ENCODE results near the gene LRRC1. TPM values are rescaled to one million over a fixed set of nuclear protein-coding genes. Genes with fewer than 3 reads are reported as not detected.
A peak's percentile ranks its signal among the peaks of the same experiment; 100 is the strongest.

The LRRC1 gene
- total and polyA plus RNA-seq, 9 donors, result 6.4 to 11.7 (median 8.0) TPM

DNA sequence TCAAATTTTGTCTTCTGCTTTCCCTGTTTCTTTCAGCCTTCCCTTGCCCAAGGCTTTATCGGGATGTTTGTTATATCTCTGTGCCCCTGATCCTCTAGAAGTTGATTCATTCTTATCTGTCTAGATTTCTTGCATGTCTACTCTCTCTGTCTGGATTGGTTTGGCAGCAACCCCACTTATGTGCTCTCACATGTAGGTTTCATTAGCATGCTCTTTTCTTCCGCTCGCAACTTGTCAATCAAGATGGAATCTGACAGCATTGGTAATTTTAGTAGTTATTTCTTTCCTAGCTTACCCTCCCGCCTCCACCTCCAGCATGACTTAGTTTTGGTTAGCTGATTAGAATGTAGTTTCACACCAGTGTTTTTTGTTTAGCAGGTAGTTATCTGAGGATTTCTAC lies 39.3 kb downstream of the LRRC1 start:
- H3K9me3 ChIP-seq (replicated peaks; ENCODE audit: control insufficient read depth, low read depth, low read length), result no peaks in the 10 kb centered on the region
- H3K4me3 ChIP-seq (ENCODE audit: low read length), result no peak overlapping the region
- 100% methylated on average over 1 of the region's 4 CpGs for WGBS (ENCODE audit: insufficient coverage)
- H3K4me1 ChIP-seq (ENCODE audit: control insufficient read depth, insufficient read depth, low read length), result no peaks in the 10 kb centered on the region
- H3K36me3 ChIP-seq (ENCODE audit: control insufficient read depth, insufficient read depth, low read length), result no peaks in the 10 kb centered on the region
- H3K27ac ChIP-seq (ENCODE audit: low read length), result no peak overlapping the region
- H3K27me3 ChIP-seq (ENCODE audit: control insufficient read depth, insufficient read depth, low read length), result no peaks in the 10 kb centered on the region
- no peak for DNase-seq

DNA sequence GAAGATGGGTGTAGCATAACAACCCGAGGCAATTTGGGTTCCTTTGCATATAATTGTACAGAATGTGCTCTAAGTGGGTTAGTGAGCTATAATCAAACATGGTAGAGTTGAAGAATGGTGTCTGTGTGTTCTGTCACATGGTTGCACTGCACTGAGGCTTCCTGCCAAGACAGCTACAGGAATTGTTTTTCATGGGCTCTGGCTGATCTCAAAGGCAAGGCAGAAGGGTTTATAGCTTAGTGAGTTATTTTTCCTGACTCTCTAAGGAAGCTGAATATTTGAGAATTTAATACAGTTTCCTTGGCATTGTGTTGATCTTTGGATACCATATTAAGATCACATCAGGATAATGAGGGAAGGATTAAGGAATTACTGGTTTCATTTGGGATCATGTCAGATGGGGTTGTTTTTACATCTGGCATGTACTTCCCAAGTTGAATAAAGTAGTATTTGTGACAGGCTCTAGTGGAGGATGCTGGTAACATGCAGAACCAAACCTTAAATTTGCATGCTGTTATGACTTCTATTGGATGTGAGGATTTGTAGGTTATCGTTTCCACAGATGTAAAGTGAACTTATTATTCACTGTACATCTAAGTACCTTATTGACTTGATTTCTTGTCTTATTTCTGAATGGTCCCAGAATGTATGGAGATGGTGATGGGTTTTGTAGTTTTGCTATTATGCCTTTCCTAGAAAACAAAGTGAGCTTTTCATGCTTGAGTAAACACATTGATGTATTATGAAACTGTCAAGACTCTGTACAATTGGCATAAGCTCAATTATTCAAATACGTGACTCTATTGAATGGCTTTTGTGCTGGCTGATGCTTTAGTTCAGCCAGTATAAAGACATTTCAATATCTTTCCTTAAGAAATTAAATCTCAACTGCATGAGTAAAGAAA lies 43.3 kb downstream of the LRRC1 start:
- WGBS (ENCODE audit: insufficient coverage), result 73% methylated on average over 1 of the region's 3 CpGs
- H3K4me1 ChIP-seq (ENCODE audit: control insufficient read depth, insufficient read depth, low read length), result no peaks in the 10 kb centered on the region
- no peak overlapping the region for H3K4me3 ChIP-seq (ENCODE audit: low read length)
- DNase-seq, result peak; percentile 37
- H3K36me3 ChIP-seq (ENCODE audit: control insufficient read depth, insufficient read depth, low read length), result peaks cover 5% of the 10 kb centered on the region
- H3K27ac ChIP-seq (ENCODE audit: low read length), result no peak overlapping the region
- H3K9me3 ChIP-seq (replicated peaks; ENCODE audit: control insufficient read depth, low read depth, low read length), result peaks cover 10% of the 10 kb centered on the region
- no peaks in the 10 kb centered on the region for H3K27me3 ChIP-seq (ENCODE audit: control insufficient read depth, insufficient read depth, low read length)

DNA sequence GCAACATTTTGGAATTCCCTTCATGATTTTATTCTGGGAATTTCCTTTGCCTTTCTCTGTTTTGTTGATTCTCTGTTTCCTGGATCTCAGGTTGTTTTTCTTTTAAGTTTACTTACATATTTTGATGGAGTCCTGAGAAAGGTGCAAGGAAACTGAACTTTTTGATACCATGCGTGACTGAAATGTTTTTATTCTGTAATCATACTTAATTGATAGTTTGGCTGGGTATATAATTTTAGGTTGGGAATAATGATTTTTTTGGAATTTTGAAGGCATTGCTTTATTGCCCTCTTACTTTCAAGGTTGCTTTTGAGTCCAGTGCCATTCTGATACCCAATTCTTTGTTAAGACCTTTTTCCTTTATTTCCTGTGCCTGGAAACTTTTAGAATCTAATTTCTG lies 45.2 kb downstream of the LRRC1 start:
- H3K4me1 ChIP-seq (ENCODE audit: control insufficient read depth, insufficient read depth, low read length), result no peaks in the 10 kb centered on the region
- H3K27ac ChIP-seq (ENCODE audit: low read length), result no peak overlapping the region

DNA sequence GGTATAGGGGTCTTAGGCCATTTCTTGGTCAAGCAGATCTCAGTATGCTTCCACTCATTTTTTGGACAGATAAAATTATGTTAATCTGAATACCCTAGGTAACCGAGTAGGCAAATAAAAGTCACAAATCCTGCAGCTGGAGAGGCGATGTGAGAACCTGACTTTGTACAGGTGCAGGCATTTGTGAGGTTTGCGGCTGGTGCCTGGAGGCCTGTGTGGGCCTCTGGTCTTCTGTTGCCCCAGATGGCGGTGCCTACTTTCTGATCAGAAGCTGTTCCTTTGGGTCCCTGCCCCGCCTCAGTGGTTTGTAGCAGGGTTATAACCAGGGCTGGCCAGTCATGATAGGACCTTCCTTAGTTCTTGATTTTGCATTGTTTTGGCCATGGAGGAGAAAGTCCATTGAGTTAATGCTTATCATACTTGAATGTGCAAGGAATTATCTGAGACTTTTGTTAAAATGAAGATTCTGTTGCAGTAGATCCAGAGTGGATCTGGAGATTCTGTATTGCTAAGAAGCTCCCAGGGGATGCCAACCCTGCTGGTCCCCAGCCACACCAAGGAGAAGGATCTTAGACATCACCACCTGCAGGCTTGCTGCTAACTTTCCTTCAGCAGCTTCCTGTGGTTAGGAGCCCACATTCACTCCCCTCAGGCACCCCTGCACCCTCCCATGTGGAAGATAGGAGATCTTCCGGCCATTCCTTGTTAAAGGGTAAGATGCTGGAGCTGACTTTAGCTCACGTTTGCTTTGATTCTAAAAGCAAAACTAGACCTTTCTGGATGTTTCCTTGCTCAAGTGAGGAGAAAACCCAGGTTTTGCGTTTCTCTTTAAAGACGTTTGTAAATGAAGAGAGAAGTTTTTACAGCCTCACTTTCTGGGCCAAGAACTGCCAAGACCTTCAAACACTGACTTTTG lies 50.7 kb downstream of the LRRC1 start:
- Histone ChIP-seq H3K9me3 (replicated peaks; ENCODE audit: control insufficient read depth, low read depth, low read length) (peaks cover 3% of the 10 kb centered on the region), H3K27ac (ENCODE audit: low read length) (no peak overlapping the region), H3K27me3 (ENCODE audit: control insufficient read depth, insufficient read depth, low read length) (no peaks in the 10 kb centered on the region), H3K4me1 (ENCODE audit: control insufficient read depth, insufficient read depth, low read length) (no peaks in the 10 kb centered on the region), H3K36me3 (ENCODE audit: control insufficient read depth, insufficient read depth, low read length) (peaks cover 5% of the 10 kb centered on the region), H3K4me3 (ENCODE audit: low read length) (no peak overlapping the region)
- WGBS (ENCODE audit: insufficient coverage), result 86% methylated on average over 7 of the region's 9 CpGs
- DNase-seq, result no peak

More for the DNA sequence above, 45.2 kb downstream of the LRRC1 start:
- no CpG with 5 or more reads among the region's 1 CpG for WGBS (ENCODE audit: insufficient coverage)
- no peaks in the 10 kb centered on the region for H3K27me3 ChIP-seq (ENCODE audit: control insufficient read depth, insufficient read depth, low read length)
- DNase-seq, result no peak
- peaks cover 10% of the 10 kb centered on the region for H3K9me3 ChIP-seq (replicated peaks; ENCODE audit: control insufficient read depth, low read depth, low read length)
- H3K36me3 ChIP-seq (ENCODE audit: control insufficient read depth, insufficient read depth, low read length), result peaks cover 5% of the 10 kb centered on the region
- no peak overlapping the region for H3K4me3 ChIP-seq (ENCODE audit: low read length)

DNA sequence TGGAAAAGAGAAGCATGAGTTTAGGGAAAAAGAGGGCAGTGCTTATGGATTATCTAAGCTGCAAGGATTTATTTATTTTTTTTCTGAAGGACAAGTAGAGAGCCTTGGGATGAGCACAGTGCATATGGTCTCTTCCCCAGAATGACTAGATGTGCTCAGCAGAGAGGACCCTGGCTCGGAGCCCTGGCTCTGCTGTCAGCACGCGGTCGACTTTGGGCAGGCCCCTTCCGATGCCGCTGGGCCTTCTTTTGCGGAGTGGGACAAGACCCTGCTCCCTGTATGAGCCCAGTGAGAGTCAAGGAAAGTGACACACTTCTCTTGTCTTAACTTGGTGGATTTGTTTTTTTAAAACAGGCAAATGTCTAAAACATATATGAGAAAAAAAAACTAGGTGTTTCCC lies 51.4 kb downstream of the LRRC1 start:
- no peaks in the 10 kb centered on the region for H3K4me1 ChIP-seq (ENCODE audit: control insufficient read depth, insufficient read depth, low read length)
- no peaks in the 10 kb centered on the region for H3K27me3 ChIP-seq (ENCODE audit: control insufficient read depth, insufficient read depth, low read length)
- WGBS (ENCODE audit: insufficient coverage), result 85% methylated on average over 5 of the region's 7 CpGs
- no peak overlapping the region for H3K4me3 ChIP-seq (ENCODE audit: low read length)
- H3K27ac ChIP-seq (ENCODE audit: low read length), result no peak overlapping the region
- DNase-seq, result no peak
- H3K36me3 ChIP-seq (ENCODE audit: control insufficient read depth, insufficient read depth, low read length), result peaks cover 5% of the 10 kb centered on the region
- H3K9me3 ChIP-seq (replicated peaks; ENCODE audit: control insufficient read depth, low read depth, low read length), result no peaks in the 10 kb centered on the region

DNA sequence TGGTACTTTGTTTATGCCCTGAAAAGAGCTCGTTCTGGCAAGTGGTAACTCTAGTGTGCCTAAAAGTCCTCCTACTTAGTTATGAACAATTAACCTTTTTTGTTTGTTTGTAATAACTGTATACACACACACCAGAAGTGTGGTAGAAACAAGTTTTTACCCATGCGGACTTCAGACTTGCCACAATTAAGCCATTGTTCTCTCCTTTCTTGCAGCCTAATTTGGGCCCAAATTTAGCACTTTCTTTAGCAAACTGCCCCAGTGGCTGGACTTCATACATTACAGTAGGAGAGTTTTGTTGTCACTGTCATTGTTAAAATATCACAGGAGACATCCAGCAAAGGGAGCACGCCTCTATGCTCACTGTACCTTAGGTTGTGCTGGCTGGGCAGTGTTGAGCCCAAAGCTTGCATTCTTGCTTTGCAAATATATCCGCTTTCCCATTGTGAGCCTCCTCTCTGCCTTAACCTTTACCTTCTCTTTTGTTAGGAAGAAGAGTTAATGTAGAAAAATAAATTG lies 53.0 kb downstream of the LRRC1 start:
- H3K4me1 ChIP-seq (ENCODE audit: control insufficient read depth, insufficient read depth, low read length), result no peaks in the 10 kb centered on the region
- H3K4me3 ChIP-seq (ENCODE audit: low read length), result no peak overlapping the region
- no peak for DNase-seq
- WGBS (ENCODE audit: insufficient coverage), result no CpG with 5 or more reads among the region's 4 CpGs
- H3K9me3 ChIP-seq (replicated peaks; ENCODE audit: control insufficient read depth, low read depth, low read length), result no peaks in the 10 kb centered on the region
- no peaks in the 10 kb centered on the region for H3K36me3 ChIP-seq (ENCODE audit: control insufficient read depth, insufficient read depth, low read length)
- H3K27ac ChIP-seq (ENCODE audit: low read length), result no peak overlapping the region
- no peaks in the 10 kb centered on the region for H3K27me3 ChIP-seq (ENCODE audit: control insufficient read depth, insufficient read depth, low read length)

DNA sequence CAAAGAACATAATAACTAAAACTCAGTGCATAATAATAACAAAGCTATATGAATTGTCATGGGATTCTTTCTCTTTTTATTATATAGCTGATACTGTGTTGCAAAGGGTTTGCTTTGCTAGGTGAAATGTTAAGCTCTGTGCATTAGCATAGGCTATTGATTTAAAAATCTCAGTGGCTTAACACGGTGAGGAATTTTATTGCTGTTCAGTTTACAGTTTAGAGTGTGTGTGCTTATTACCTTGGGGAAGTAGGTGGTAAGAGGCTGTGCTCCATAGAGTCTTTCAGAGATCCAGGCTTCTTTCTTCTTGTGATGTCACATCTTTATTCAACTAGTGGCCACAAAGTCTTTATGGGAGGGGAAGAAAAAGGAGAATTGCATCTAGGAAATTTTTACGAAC lies 55.7 kb downstream of the LRRC1 start:
- Histone ChIP-seq H3K4me1 (ENCODE audit: control insufficient read depth, insufficient read depth, low read length) (peaks cover 2% of the 10 kb centered on the region), H3K27ac (ENCODE audit: low read length) (no peak overlapping the region), H3K36me3 (ENCODE audit: control insufficient read depth, insufficient read depth, low read length) (no peaks in the 10 kb centered on the region), H3K9me3 (replicated peaks; ENCODE audit: control insufficient read depth, low read depth, low read length) (no peaks in the 10 kb centered on the region), H3K27me3 (ENCODE audit: control insufficient read depth, insufficient read depth, low read length) (no peaks in the 10 kb centered on the region), H3K4me3 (ENCODE audit: low read length) (no peak overlapping the region)
- DNase-seq, result no peak
- no CpG with 5 or more reads among the region's 2 CpGs for WGBS (ENCODE audit: insufficient coverage)

DNA sequence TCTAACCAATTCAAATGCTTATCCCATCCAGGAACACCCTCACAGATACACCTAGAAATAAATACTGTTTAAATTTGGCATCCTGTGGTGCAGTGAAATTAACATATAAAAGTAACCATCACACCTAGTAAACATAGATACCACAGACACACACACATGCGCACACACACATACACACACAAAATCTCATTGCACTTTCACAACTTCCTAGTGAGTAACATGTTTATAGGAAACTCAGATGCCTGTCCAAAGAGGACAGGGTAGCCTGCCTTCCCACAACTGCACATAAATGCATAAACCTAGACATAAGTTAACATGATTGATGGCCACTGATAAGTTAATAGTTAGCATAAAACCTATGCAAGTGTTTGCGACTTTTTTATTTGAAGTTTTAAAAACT lies 56.8 kb downstream of the LRRC1 start:
- WGBS (ENCODE audit: insufficient coverage), result no CpG with 5 or more reads among the region's 2 CpGs
- Histone ChIP-seq H3K9me3 (replicated peaks; ENCODE audit: control insufficient read depth, low read depth, low read length) (no peaks in the 10 kb centered on the region), H3K4me3 (ENCODE audit: low read length) (no peak overlapping the region), H3K27ac (ENCODE audit: low read length) (no peak overlapping the region), H3K36me3 (ENCODE audit: control insufficient read depth, insufficient read depth, low read length) (no peaks in the 10 kb centered on the region), H3K4me1 (ENCODE audit: control insufficient read depth, insufficient read depth, low read length) (peaks cover 5% of the 10 kb centered on the region), H3K27me3 (ENCODE audit: control insufficient read depth, insufficient read depth, low read length) (no peaks in the 10 kb centered on the region)
- no peak for DNase-seq

DNA sequence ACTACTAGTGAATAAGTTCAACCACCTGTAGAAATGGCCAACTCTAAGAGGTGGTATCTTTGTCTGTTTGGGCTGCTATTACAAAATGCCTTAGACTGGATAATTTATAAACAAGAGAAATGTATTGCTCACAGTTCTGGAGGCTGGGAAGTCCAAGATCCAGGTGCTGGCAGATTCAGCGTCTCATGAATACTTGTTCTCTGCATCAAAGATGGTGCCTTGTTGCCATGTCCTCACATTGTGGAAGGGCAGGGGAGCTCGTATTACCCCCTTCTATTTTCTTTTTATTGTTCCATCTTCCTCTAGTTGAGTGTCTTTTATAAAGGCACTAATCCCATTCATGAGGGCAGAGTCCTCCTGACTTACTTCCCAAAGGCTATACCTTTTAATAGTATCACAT lies 58.0 kb downstream of the LRRC1 start:
- H3K4me1 ChIP-seq (ENCODE audit: control insufficient read depth, insufficient read depth, low read length), result peaks cover 5% of the 10 kb centered on the region
- H3K36me3 ChIP-seq (ENCODE audit: control insufficient read depth, insufficient read depth, low read length), result no peaks in the 10 kb centered on the region
- H3K27ac ChIP-seq (ENCODE audit: low read length), result no peak overlapping the region
- H3K27me3 ChIP-seq (ENCODE audit: control insufficient read depth, insufficient read depth, low read length), result no peaks in the 10 kb centered on the region
- H3K9me3 ChIP-seq (replicated peaks; ENCODE audit: control insufficient read depth, low read depth, low read length), result no peaks in the 10 kb centered on the region
- no CpG with 5 or more reads among the region's 2 CpGs for WGBS (ENCODE audit: insufficient coverage)
- no peak for DNase-seq
- H3K4me3 ChIP-seq (ENCODE audit: low read length), result no peak overlapping the region

All from muscle of leg (tissue), 11 donors.